GM21390 (cell line): Measurements from ENCODE around the gene RBM26.

ENCODE experiments used
- ATAC-seq: cut with Tn5 transposase; IDR thresholded peaks from one replicate; pipeline ENCODE4 v1.9.1; 2021; ENCODE audit not compliant: unreplicated experiment

RBM26 gene

GRCh38 chr13:79338343-79338742 lies 67.7 kb downstream of the RBM26 start:
- no peak for ATAC-seq

GRCh38 chr13:79336966-79337365 lies 69.1 kb downstream of the RBM26 start:
- ATAC-seq = no peak

GRCh38 chr13:79328510-79328909 lies 77.5 kb downstream of the RBM26 start:
- no peak for ATAC-seq

GRCh38 chr13:79320433-79320832 lies 85.6 kb downstream of the RBM26 start:
- ATAC-seq = no peak

- ATAC-seq = no peak
Measured at GRCh38 chr13:79318664-79319063, 87.4 kb downstream of the RBM26 start.

- no peak for ATAC-seq
Measured at GRCh38 chr13:79317856-79318255, 88.2 kb downstream of the RBM26 start.

- no peak for ATAC-seq
Measured at GRCh38 chr13:79314652-79315051, 91.4 kb downstream of the RBM26 start.

- no peak for ATAC-seq
Measured at GRCh38 chr13:79312340-79312855, 93.7 kb downstream of the RBM26 start.

GRCh38 chr13:79311386-79311785 lies 94.7 kb downstream of the RBM26 start:
- no peak for ATAC-seq

GRCh38 chr13:79309690-79310089 lies 96.4 kb downstream of the RBM26 start:
- ATAC-seq = no peak

- ATAC-seq = no peak
Measured at GRCh38 chr13:79307866-79308298, 98.2 kb downstream of the RBM26 start.

- no peak for ATAC-seq
Measured at GRCh38 chr13:79307433-79307861, 98.6 kb downstream of the RBM26 start.

- no peak for ATAC-seq
Measured at GRCh38 chr13:79306650-79307049, 99.4 kb downstream of the RBM26 start.

- ATAC-seq = peak; percentile 86
Measured at GRCh38 chr13:79297128-79297527, 108.9 kb downstream of the RBM26 start.

- no peak for ATAC-seq
Measured at GRCh38 chr13:79295906-79296706, 109.9 kb downstream of the RBM26 start.

GRCh38 chr13:79290595-79291244 lies 115.3 kb downstream of the RBM26 start:
- no peak for ATAC-seq

GRCh38 chr13:79289571-79289970 lies 116.5 kb downstream of the RBM26 start:
- ATAC-seq = no peak

GRCh38 chr13:79287939-79288795 lies 117.9 kb downstream of the RBM26 start:
- ATAC-seq = no peak

GRCh38 chr13:79285159-79285558 lies 120.9 kb downstream of the RBM26 start:
- ATAC-seq = no peak

GRCh38 chr13:79283742-79284141 lies 122.3 kb downstream of the RBM26 start:
- ATAC-seq = no peak

GRCh38 chr13:79282976-79283375 lies 123.1 kb downstream of the RBM26 start:
- ATAC-seq = no peak
